H9 (cell line): ENCODE measurements around the gene RAD21L1. TPM values are rescaled to one million over a fixed set of nuclear protein-coding genes. Genes with fewer than 3 reads are reported as not detected.
A peak's percentile ranks its signal among the peaks of the same experiment; 100 is the strongest.

ENCODE experiments used
- DNase-seq: peaks from one replicate; pipeline ENCODE4 v3.0.0-alpha.2; 2017
- H2AFZ ChIP-seq: one replicate; pipeline ENCODE4 v1.6.1; 2013; ENCODE audit warnings: mild to moderate bottlenecking, low read length, control low read depth, moderate library complexity
- H2AK5ac ChIP-seq: 2 replicates; pipeline ENCODE4 v1.6.1; 2013; ENCODE audit warnings: low read length, control low read depth, mixed read lengths; ENCODE audit not compliant: insufficient read length
- H2BK120ac ChIP-seq: one replicate; pipeline ENCODE4 v1.6.1; 2013; ENCODE audit warnings: low read depth, mild to moderate bottlenecking, low read length, control low read depth, inconsistent platforms; ENCODE audit not compliant: poor library complexity, severe bottlenecking
- H2BK12ac ChIP-seq: 2 replicates; pipeline ENCODE4 v1.6.1; 2013; ENCODE audit warnings: low read length, control low read depth, mixed read lengths, low read depth; ENCODE audit not compliant: insufficient read length
- H2BK15ac ChIP-seq: 2 replicates; pipeline ENCODE4 v1.6.1; 2013; ENCODE audit warnings: low read depth, low read length, control low read depth
- H2BK20ac ChIP-seq: one replicate; pipeline ENCODE4 v1.6.1; 2013; ENCODE audit warnings: low read depth, mild to moderate bottlenecking, low read length, control low read depth, inconsistent platforms; ENCODE audit not compliant: poor library complexity, severe bottlenecking
- H2BK5ac ChIP-seq: 2 replicates; pipeline ENCODE4 v1.6.1; 2013; ENCODE audit warnings: low read length, control low read depth, mixed read lengths; ENCODE audit not compliant: insufficient read length
- H3K14ac ChIP-seq: 2 replicates; pipeline ENCODE4 v1.6.1; 2013; ENCODE audit warnings: low read length, control low read depth; ENCODE audit not compliant: insufficient read depth
- H3K18ac ChIP-seq: 2 replicates; pipeline ENCODE4 v1.6.1; 2013; ENCODE audit warnings: low read depth, mild to moderate bottlenecking, mixed read lengths, low read length, control low read depth; ENCODE audit not compliant: insufficient read length
- H3K23ac ChIP-seq: 2 replicates; pipeline ENCODE4 v1.6.1; 2013; ENCODE audit warnings: low read length, control low read depth, mixed read lengths, low read depth; ENCODE audit not compliant: insufficient read length
- H3K23me2 ChIP-seq: 2 replicates; pipeline ENCODE4 v1.6.1; 2013; ENCODE audit warnings: low read depth, mild to moderate bottlenecking, mixed read lengths, low read length, control low read depth; ENCODE audit not compliant: insufficient read length, poor library complexity, severe bottlenecking
- H3K27ac ChIP-seq: 2 replicates; pipeline ENCODE4 v1.5.1; 2013; ENCODE audit warnings: low read length, control low read depth, mixed read lengths, low read depth; ENCODE audit not compliant: insufficient read length
- H3K27me3 ChIP-seq: 2 replicates; pipeline ENCODE4 v1.6.1; 2013; ENCODE audit warnings: low read length, control low read depth, inconsistent platforms; ENCODE audit not compliant: insufficient read depth
- H3K4ac ChIP-seq: 2 replicates; pipeline ENCODE4 v1.6.1; 2013; ENCODE audit warnings: low read depth, mild to moderate bottlenecking, control low read depth, inconsistent platforms, low read length, moderate library complexity
- H3K4me1 ChIP-seq: 2 replicates; pipeline ENCODE4 v1.6.1; 2013; ENCODE audit warnings: low read length, control low read depth, inconsistent platforms; ENCODE audit not compliant: insufficient read depth
- H3K4me2 ChIP-seq: 2 replicates; pipeline ENCODE4 v1.6.1; 2013; ENCODE audit warnings: low read length, control low read depth, mixed read lengths; ENCODE audit not compliant: insufficient read length, insufficient read depth
- H3K56ac ChIP-seq: 2 replicates; pipeline ENCODE4 v1.6.1; 2013; ENCODE audit warnings: low read depth, mild to moderate bottlenecking, mixed read lengths, low read length, control low read depth; ENCODE audit not compliant: insufficient read length
- H3K79me1 ChIP-seq: 2 replicates; pipeline ENCODE4 v1.6.1; 2013; ENCODE audit warnings: low read depth, mild to moderate bottlenecking, moderate library complexity, low read length, control low read depth, inconsistent platforms; ENCODE audit not compliant: insufficient read depth, poor library complexity, severe bottlenecking
- H3K79me2 ChIP-seq: 2 replicates; pipeline ENCODE4 v1.6.1; 2013; ENCODE audit warnings: low read length, control low read depth, inconsistent platforms; ENCODE audit not compliant: insufficient read depth
- H3K9ac ChIP-seq: 2 replicates; pipeline ENCODE4 v1.6.1; 2013; ENCODE audit warnings: low read length, control low read depth, mixed read lengths; ENCODE audit not compliant: insufficient read length; ENCODE audit errors: extremely low read depth
- H3K9me3 ChIP-seq: one replicate; pipeline ENCODE4 v1.6.1; 2013; ENCODE audit warnings: low read depth, low read length, inconsistent platforms; ENCODE audit not compliant: control insufficient read depth
- H3T11ph ChIP-seq: one replicate; pipeline ENCODE4 v1.6.1; 2013; ENCODE audit warnings: mild to moderate bottlenecking, low read length, control low read depth, inconsistent platforms
- H4K20me1 ChIP-seq: one replicate; pipeline ENCODE4 v1.6.1; 2013; ENCODE audit not compliant: control insufficient read depth, insufficient read length, insufficient read depth
- H4K5ac ChIP-seq: 2 replicates; pipeline ENCODE4 v1.6.1; 2013; ENCODE audit warnings: low read depth, mild to moderate bottlenecking, mixed read lengths, low read length, control low read depth; ENCODE audit not compliant: insufficient read length
- H4K8ac ChIP-seq: replicated peaks from 2 replicates; pipeline ENCODE4 v1.6.1; 2013; ENCODE audit warnings: low read length, control low read depth, mixed read lengths, low read depth; ENCODE audit not compliant: insufficient read length
- H4K91ac ChIP-seq: 2 replicates; pipeline ENCODE4 v1.6.1; 2013; ENCODE audit warnings: low read depth, mild to moderate bottlenecking, moderate library complexity, mixed read lengths, low read length, control low read depth; ENCODE audit not compliant: insufficient read length
- H3K27ac Mint-ChIP-seq, 3 experiments: 2 replicates in 2 of 3; 3 replicates in 1 of 3; pipeline ENCODE4 v1.8.0; 2020 to 2021; ENCODE audit warnings: mixed read lengths in 3 of 3, mild to moderate bottlenecking in 1 of 3, moderate library complexity in 1 of 3
- H3K27me3 Mint-ChIP-seq: 2 replicates; pipeline ENCODE4 v1.8.0; 2021; ENCODE audit warnings: low read depth, mild to moderate bottlenecking, moderate library complexity, mixed read lengths
- H3K36me3 Mint-ChIP-seq, 3 experiments: 2 replicates in 2 of 3; 3 replicates in 1 of 3; pipeline ENCODE4 v1.8.0; 2020 to 2021; ENCODE audit warnings: low read depth in 3 of 3, mixed read lengths in 3 of 3; ENCODE audit not compliant: insufficient read depth in 1 of 3
- H3K4me1 Mint-ChIP-seq, 2 experiments: 2 replicates each; pipeline ENCODE4 v1.8.0; 2020; ENCODE audit warnings: mixed read lengths in 2 of 2
- H3K4me3 Mint-ChIP-seq, 2 experiments: 2 replicates in 1 of 2; 3 replicates in 1 of 2; pipeline ENCODE4 v1.8.0; 2020 to 2021; ENCODE audit warnings: mild to moderate bottlenecking in 2 of 2, mixed read lengths in 2 of 2, moderate library complexity in 1 of 2
- H3K9me3 Mint-ChIP-seq, 2 experiments: 2 replicates in 1 of 2; 3 replicates in 1 of 2; pipeline ENCODE4 v1.8.0; 2020; ENCODE audit warnings: mild to moderate bottlenecking in 2 of 2, mixed read lengths in 2 of 2, moderate library complexity in 1 of 2
- CTCF ChIP-seq: fragments of 200-600 bp; sonication (generic); conservative IDR thresholded peaks from 3 replicates; pipeline ENCODE4 v1.8.0; 2021; ENCODE audit warnings: antibody characterized with exemption, mild to moderate bottlenecking
- WGBS: extraction: QIAGEN DNeasy Blood & Tissue Kit; methylation state at CpG from one replicate; pipeline ENCODE4 v1.1.7; 2013; ENCODE audit warnings: missing lambda C conversion rate, low lambda C conversion rate, mixed read lengths; ENCODE audit not compliant: insufficient read length; ENCODE audit errors: extremely low coverage; 5-methylcytosine and 5-hydroxymethylcytosine counted together
- total RNA-seq: library from RNA; stranded (reverse); gene quantifications from 2 replicates; pipeline ENCODE4 v1.2.1, GENCODE V29; 2021

RAD21L1 gene
- total RNA-seq, 1 experiment from 2014 or later = not detected

- no peak overlapping the region for H2AFZ ChIP-seq
- Mint-ChIP-seq H3K27me3 (peaks cover 28% of the 10 kb centered on the region), H3K27ac (no peak overlapping the region), H3K4me1 (peaks cover 16 to 27% of the 10 kb centered on the region in 2 experiments), H3K4me3 (peak overlapping the region; percentile 71 to 87; a peak in 3 of 5 replicates), H3K9me3 (no peaks in the 10 kb centered on the region; a peak in 1 of 5 replicates), H3K36me3 (no peaks in the 10 kb centered on the region)
- no peak overlapping the region for H4K5ac ChIP-seq
- no peaks in the 10 kb centered on the region for H3K79me2 ChIP-seq
- H2BK5ac ChIP-seq = no peak overlapping the region
- H3K27ac ChIP-seq = no peak overlapping the region
- no peaks in the 10 kb centered on the region for H4K20me1 ChIP-seq
- no peaks in the 10 kb centered on the region for H3K79me1 ChIP-seq
- H3K9ac ChIP-seq = no peak overlapping the region
- H3K4me1 ChIP-seq = no peaks in the 10 kb centered on the region
- H3K27me3 ChIP-seq = no peaks in the 10 kb centered on the region
- no peak for DNase-seq
- H3K23me2 ChIP-seq = no peaks in the 10 kb centered on the region
- H2BK120ac ChIP-seq = no peak overlapping the region
- no peak overlapping the region for H2BK12ac ChIP-seq
- no peak overlapping the region for H2BK20ac ChIP-seq
- no peaks in the 10 kb centered on the region for H3K9me3 ChIP-seq
- H3K23ac ChIP-seq = no peak overlapping the region
- no peak overlapping the region for H3K4me2 ChIP-seq
- no peak overlapping the region for H3K56ac ChIP-seq
- H3T11ph ChIP-seq = no peak overlapping the region
- no peak for TF ChIP-seq CTCF
- no peak overlapping the region for H4K8ac ChIP-seq
- no CpG with 5 or more reads among the region's 2 CpGs for WGBS
- no peak overlapping the region for H2BK15ac ChIP-seq
- no peak overlapping the region for H3K18ac ChIP-seq
- H3K4ac ChIP-seq = no peak overlapping the region
- no peak overlapping the region for H3K14ac ChIP-seq
- H2AK5ac ChIP-seq = no peak overlapping the region
- H4K91ac ChIP-seq = no peak overlapping the region
These were observed 38.9 kb downstream of the RAD21L1 start for GRCh38 chr20:1264727-1265126.
